Kidney (tissue), 14 donors: ENCODE results near the gene TSPAN13. TPM values are rescaled to one million over a fixed set of nuclear protein-coding genes. Genes with fewer than 3 reads are reported as not detected.

Experiments
- DNase-seq, 5 donors: peaks; one replicate each; pipeline ENCODE4 v3.0.0-alpha.2; 2013 to 2020
- FAIRE-seq: peaks from 2 replicates; lab custom pipeline; 2012; peaks lifted over from hg19 to GRCh38; lab: Jason Lieb, UNC
- H3K27ac ChIP-seq, 2 donors: one replicate each; pipeline ENCODE4 v1.7.0; 2013; ENCODE audit warnings: low read depth in 2 of 2, low read length in 2 of 2, inconsistent platforms in 1 of 2
- H3K27me3 ChIP-seq: one replicate; pipeline ENCODE4 v1.7.1; 2013; ENCODE audit warnings: low read length, inconsistent platforms; ENCODE audit not compliant: control insufficient read depth, insufficient read depth
- H3K36me3 ChIP-seq, 3 donors: one replicate each; pipeline versions ENCODE4 v1.7.0 to v1.7.1; 2013; ENCODE audit warnings: low read length in 3 of 3, control low read depth in 1 of 3, inconsistent platforms in 1 of 3; ENCODE audit not compliant: insufficient read depth in 3 of 3, control insufficient read depth in 2 of 3
- H3K4me1 ChIP-seq, 3 donors: one replicate each; pipeline versions ENCODE4 v1.7.0 to v1.7.1; 2013; ENCODE audit warnings: low read length in 3 of 3, inconsistent platforms in 1 of 3, low read depth in 1 of 3; ENCODE audit not compliant: control insufficient read depth in 2 of 3, insufficient read depth in 2 of 3
- H3K4me3 ChIP-seq, 3 donors: one replicate each; pipeline versions ENCODE4 v1.7.0 to v1.8.1; 2013; ENCODE audit warnings: low read length in 3 of 3, control low read depth in 1 of 3, inconsistent platforms in 1 of 3
- H3K9ac ChIP-seq, 3 donors: one replicate each; pipeline versions ENCODE4 v1.7.0 to v1.7.1; 2013; ENCODE audit warnings: low read length in 3 of 3, control low read depth in 1 of 3, inconsistent platforms in 1 of 3
- H3K9me3 ChIP-seq, 3 donors: one replicate each; pipeline versions ENCODE4 v1.7.0 to v1.7.1; 2013; ENCODE audit warnings: low read length in 3 of 3, control low read depth in 1 of 3, inconsistent platforms in 1 of 3; ENCODE audit not compliant: control insufficient read depth in 2 of 3, insufficient read depth in 1 of 3
- CTCF ChIP-seq: IDR thresholded peaks from 3 replicates; pipeline ENCODE4 v1.5.1; 2012; ENCODE audit warnings: mild to moderate bottlenecking, moderate library complexity, borderline replicate concordance; ENCODE audit not compliant: insufficient read depth; ENCODE audit errors: extremely low read depth
- intact Hi-C: fragments of 100-400 bp; cut with DNase I; formaldehyde crosslinking; loops from one replicate; pipeline ENCODE4 v1.11.1; 2022
- polyA plus RNA-seq: library from polyadenylated mRNA; stranded (reverse); fragments of 350-450 nt; fragmentation: Illumina TruSeq; extraction: RNeasy Lipid Tissue Mini Kit (QIAGEN cat#74804); gene quantifications from one replicate; pipeline ENCODE4 v1.2.3, GENCODE V29; 2014; ENCODE audit warnings: low read depth, low replicate concordance; ENCODE audit not compliant: insufficient read depth
- total RNA-seq: library from RNA; stranded (reverse); fragmentation: NEBNext Ultra II Directional; extraction: Animal tissue kit (Norgen Biotek cat#: 25700); gene quantifications from one replicate; pipeline ENCODE4 v1.2.1, GENCODE V29; 2021
- donor health status: control.
- donor health status: control.
- donor health status: control.
- donor health status: control.
- donor health status: control.
- donor health status: DM: yes; HTN: yes; CAD: no.
- donor health status: Normal renal cell carcinoma (clear cell type).

Gene TSPAN13
- total and polyA plus RNA-seq, 2 donors from 2014 or later, result 10.2 to 23.8 TPM

- no peaks in the 10 kb centered on the region for H3K9me3 ChIP-seq
- FAIRE-seq, result no peak
Observed at GRCh38 chr7:16744518-16745250, 8.9 kb upstream of the TSPAN13 start.

GRCh38 chr7:16745645-16746044 is 7.9 kb upstream of the TSPAN13 start:
- FAIRE-seq, result no peak
- DNase-seq, result no peak
- intact Hi-C loops, result no loop called here
- Histone ChIP-seq H3K4me1 (no peaks in the 10 kb centered on the region), H3K9ac (no peak overlapping the region), H3K4me3 (no peak overlapping the region), H3K27me3 (no peaks in the 10 kb centered on the region), H3K27ac (no peak overlapping the region), H3K36me3 (no peaks in the 10 kb centered on the region), H3K9me3 (no peaks in the 10 kb centered on the region)
- no peak for TF ChIP-seq CTCF

More at GRCh38 chr7:16744518-16745250, 8.9 kb upstream of the TSPAN13 start:
- H3K4me1 ChIP-seq, result no peaks in the 10 kb centered on the region
- no peak overlapping the region for H3K9ac ChIP-seq
- H3K4me3 ChIP-seq, result no peak overlapping the region
- H3K27me3 ChIP-seq, result no peaks in the 10 kb centered on the region
- intact Hi-C loops, result no loop called here
- no peaks in the 10 kb centered on the region for H3K36me3 ChIP-seq
- no peak overlapping the region for H3K27ac ChIP-seq
- TF ChIP-seq CTCF, result no peak
- DNase-seq, result no peak

- H3K9me3 ChIP-seq, result no peaks in the 10 kb centered on the region
- TF ChIP-seq CTCF, result no peak
- H3K27ac ChIP-seq, result no peak overlapping the region
- intact Hi-C loops, result no loop called here
- no peaks in the 10 kb centered on the region for H3K4me1 ChIP-seq
- FAIRE-seq (no peak), DNase-seq (peak in 1 of 5 donors; percentile 60)
- H3K27me3 ChIP-seq, result no peaks in the 10 kb centered on the region
- no peak overlapping the region for H3K4me3 ChIP-seq
- no peak overlapping the region for H3K9ac ChIP-seq
- no peaks in the 10 kb centered on the region for H3K36me3 ChIP-seq
Observed at GRCh38 chr7:16747102-16747501, 6.5 kb upstream of the TSPAN13 start.
